ENCODE data around the gene U2SURP.

The U2SURP gene

DNA sequence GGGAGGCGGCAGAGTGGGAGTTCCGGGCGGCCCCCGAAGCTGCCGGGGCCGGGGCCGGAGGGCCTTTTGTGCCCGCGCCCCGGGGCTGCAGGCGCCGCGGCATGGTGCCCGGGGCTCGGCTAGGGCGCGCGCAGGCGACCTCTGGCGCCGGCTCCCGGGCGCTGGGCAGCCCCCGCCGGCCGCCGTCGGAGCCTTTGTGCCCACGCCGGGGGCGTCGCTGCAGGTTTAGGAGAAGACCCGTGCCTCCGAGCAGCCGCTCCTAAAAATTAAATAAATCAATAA lies 38.2 kb upstream of the U2SURP start:
- no peak for TF ChIP-seq EZH2phosphoT487 (IDR thresholded peaks at IDR 0.05; ENCODE audit: borderline replicate concordance, low read length)
- TF ChIP-seq, protein P1, sequence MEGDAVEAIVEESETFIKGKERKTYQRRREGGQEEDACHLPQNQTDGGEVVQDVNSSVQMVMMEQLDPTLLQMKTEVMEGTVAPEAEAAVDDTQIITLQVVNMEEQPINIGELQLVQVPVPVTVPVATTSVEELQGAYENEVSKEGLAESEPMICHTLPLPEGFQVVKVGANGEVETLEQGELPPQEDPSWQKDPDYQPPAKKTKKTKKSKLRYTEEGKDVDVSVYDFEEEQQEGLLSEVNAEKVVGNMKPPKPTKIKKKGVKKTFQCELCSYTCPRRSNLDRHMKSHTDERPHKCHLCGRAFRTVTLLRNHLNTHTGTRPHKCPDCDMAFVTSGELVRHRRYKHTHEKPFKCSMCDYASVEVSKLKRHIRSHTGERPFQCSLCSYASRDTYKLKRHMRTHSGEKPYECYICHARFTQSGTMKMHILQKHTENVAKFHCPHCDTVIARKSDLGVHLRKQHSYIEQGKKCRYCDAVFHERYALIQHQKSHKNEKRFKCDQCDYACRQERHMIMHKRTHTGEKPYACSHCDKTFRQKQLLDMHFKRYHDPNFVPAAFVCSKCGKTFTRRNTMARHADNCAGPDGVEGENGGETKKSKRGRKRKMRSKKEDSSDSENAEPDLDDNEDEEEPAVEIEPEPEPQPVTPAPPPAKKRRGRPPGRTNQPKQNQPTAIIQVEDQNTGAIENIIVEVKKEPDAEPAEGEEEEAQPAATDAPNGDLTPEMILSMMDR (IDR thresholded peaks at IDR 0.05; ENCODE audit: low read depth, low read length, poor library complexity, severe bottlenecking): no peak
- no peaks in the 10 kb centered on the region for H3K9me2 ChIP-seq (replicated peaks; ENCODE audit: control insufficient read depth, low read length)
- no peaks in the 10 kb centered on the region for H4K20me1 ChIP-seq (ENCODE audit: control insufficient read depth, insufficient read depth, low read depth, low read length)
- H3F3A ChIP-seq (ENCODE audit: control insufficient read depth, insufficient read depth): no peaks in the 10 kb centered on the region
- no peak overlapping the region for H3K4me2 ChIP-seq (ENCODE audit: low read length)
- no peak overlapping the region for H3K4me3 ChIP-seq (ENCODE audit: low read length)
- H3K36me3 ChIP-seq (ENCODE audit: control insufficient read depth, low read length): no peaks in the 10 kb centered on the region
- no peaks in the 10 kb centered on the region for H3K4me1 ChIP-seq (ENCODE audit: control insufficient read depth, low read length)
- H3K79me2 ChIP-seq (ENCODE audit: control insufficient read depth, low read length): no peaks in the 10 kb centered on the region
- H3K9me3 ChIP-seq (ENCODE audit: control insufficient read depth, insufficient read depth, low read length): peaks cover 4% of the 10 kb centered on the region; the same call in 1 of the 2 replicates
- peaks cover 13% of the 10 kb centered on the region for H3K27me3 ChIP-seq (ENCODE audit: control insufficient read depth, low read length)
- H3K27ac ChIP-seq (ENCODE audit: low read depth, low read length): no peak overlapping the region

DNA sequence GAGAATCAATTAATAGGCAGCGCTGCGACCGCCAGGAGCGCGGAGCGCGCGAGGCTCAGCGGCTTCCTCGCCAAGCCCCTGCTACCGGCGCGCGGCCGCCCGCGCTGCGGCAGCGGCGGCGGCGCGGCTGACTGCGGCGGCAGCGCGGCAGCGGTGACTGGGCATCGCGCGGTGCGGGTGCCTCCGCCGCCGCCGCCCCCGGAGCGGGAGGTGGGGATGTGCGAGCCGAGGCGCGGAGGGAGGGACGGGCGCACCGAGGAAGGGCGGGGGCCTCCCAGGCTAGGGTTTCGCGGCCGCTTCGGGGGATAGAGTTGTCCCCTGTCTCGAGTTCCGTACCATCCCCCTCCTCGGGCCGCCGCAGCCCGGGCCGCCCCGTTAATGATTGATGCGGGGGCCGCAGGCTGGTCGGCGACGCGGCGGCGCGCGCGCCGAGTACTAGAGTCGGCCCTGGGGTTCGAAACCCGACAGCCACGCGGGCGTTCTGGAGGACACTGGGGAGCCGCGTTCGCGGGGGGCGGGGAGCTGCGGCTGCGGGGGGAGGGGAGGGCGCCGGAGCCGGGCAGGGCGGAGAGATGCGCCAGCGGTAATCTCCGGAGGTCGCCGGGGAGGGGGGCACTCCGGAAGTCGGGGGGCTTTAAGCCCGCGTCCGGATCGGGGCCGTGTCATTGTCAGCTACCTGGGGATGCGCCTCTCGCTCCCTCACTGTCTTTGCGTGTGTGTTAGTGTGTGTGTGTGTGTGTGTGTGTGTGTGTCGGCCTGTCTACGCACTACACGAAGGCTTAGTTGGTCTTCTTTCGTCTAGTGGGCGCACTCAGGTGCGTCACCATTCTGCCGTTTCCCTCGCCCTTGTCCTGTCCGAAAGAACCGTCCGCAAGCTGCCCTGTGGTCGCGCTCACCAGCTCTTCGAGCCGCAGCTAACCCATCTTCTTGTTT lies 37.6 kb upstream of the U2SURP start, which contains the start of gene PAQR9:
PAQR9 (minus strand) TSS at position 159 of the 933 bp plus-strand sequence. CDS start 338 bp downstream, outside the sequence.
- Histone ChIP-seq H3K4me3 (ENCODE audit: low read length) (no peak within 1 kb of the TSS), H3K27ac (ENCODE audit: low read depth, low read length) (no peak within 1 kb of the TSS), H3K4me2 (ENCODE audit: low read length) (no peak within 1 kb of the TSS), H3K36me3 (ENCODE audit: control insufficient read depth, low read length) (no peaks in the 10 kb centered on the region), H3K9me3 (ENCODE audit: control insufficient read depth, insufficient read depth, low read length) (peaks cover 4% of the 10 kb centered on the region; the same call in 1 of the 2 replicates), H4K20me1 (ENCODE audit: control insufficient read depth, insufficient read depth, low read depth, low read length) (no peaks in the 10 kb centered on the region), H3K9me2 (replicated peaks; ENCODE audit: control insufficient read depth, low read length) (no peaks in the 10 kb centered on the region), H3F3A (ENCODE audit: control insufficient read depth, insufficient read depth) (no peaks in the 10 kb centered on the region), H3K27me3 (ENCODE audit: control insufficient read depth, low read length) (peaks cover 10% of the 10 kb centered on the region), H3K79me2 (ENCODE audit: control insufficient read depth, low read length) (no peaks in the 10 kb centered on the region), H3K4me1 (ENCODE audit: control insufficient read depth, low read length) (no peaks in the 10 kb centered on the region)
- TF ChIP-seq, protein P1 (IDR thresholded peaks at IDR 0.05; ENCODE audit: low read depth, low read length, poor library complexity, severe bottlenecking): no peak
- TF ChIP-seq EZH2phosphoT487 (IDR thresholded peaks at IDR 0.05; ENCODE audit: borderline replicate concordance, low read length): no peak

DNA sequence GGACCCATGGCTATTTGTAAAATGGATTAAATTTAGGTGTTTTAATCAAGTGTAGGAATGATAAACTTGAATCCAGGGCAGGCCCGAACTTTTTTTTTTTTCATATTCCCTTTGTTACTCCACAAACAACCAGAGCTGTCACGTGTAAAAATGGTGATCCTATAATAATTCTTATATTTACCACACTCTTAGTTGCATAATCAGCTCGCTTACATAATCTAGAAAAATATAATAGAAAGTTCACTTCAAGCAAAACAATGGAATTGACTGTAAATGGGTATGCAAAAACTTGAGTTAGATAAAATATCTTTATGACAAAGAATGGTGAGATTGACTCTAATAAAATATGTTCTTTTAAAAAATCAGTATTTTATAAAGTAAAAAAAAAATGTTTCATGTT lies 35.8 kb upstream of the U2SURP start:
- Histone ChIP-seq H3K9me2 (replicated peaks; ENCODE audit: control insufficient read depth, low read length) (no peaks in the 10 kb centered on the region), H3K4me2 (ENCODE audit: low read length) (no peak overlapping the region), H3K36me3 (ENCODE audit: control insufficient read depth, low read length) (no peaks in the 10 kb centered on the region), H3K4me1 (ENCODE audit: control insufficient read depth, low read length) (no peaks in the 10 kb centered on the region), H3K4me3 (ENCODE audit: low read length) (no peak overlapping the region), H3K9me3 (ENCODE audit: control insufficient read depth, insufficient read depth, low read length) (peaks cover 4% of the 10 kb centered on the region; the same call in 1 of the 2 replicates), H3F3A (ENCODE audit: control insufficient read depth, insufficient read depth) (no peaks in the 10 kb centered on the region), H3K27ac (ENCODE audit: low read depth, low read length) (no peak overlapping the region), H3K79me2 (ENCODE audit: control insufficient read depth, low read length) (no peaks in the 10 kb centered on the region), H3K27me3 (ENCODE audit: control insufficient read depth, low read length) (peaks cover 4% of the 10 kb centered on the region), H4K20me1 (ENCODE audit: control insufficient read depth, insufficient read depth, low read depth, low read length) (no peaks in the 10 kb centered on the region)
- no peak for TF ChIP-seq EZH2phosphoT487 (IDR thresholded peaks at IDR 0.05; ENCODE audit: borderline replicate concordance, low read length)
- TF ChIP-seq, protein P1 (IDR thresholded peaks at IDR 0.05; ENCODE audit: low read depth, low read length, poor library complexity, severe bottlenecking): no peak

All from DOHH2 (cell line).